ENCODE data around the gene REG3A.

The REG3A gene

DNA sequence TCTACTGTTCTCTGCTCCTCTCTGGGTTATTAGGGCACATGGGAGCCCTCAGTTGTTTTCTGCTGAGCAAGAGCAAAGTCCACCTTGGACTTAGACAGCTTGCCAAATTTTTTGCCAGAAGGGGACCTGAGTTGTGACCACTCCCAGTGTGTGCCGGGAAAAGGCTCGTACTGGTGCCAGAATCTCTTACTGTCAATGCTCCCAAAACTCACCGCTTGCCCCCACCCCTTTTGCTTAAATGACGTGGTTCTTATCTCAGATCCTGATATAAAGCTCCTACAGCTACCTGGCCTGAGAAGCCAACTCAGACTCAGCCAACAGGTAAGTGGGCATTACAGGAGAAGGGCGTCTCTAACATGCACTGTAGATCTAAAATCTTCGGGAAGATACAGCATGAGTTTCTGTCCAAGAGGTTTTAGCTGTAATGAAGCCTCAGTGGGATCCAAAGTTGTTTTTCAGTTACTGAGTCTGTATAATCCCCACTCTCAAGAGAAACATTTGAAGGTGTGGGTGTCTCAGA is 39.3 kb downstream of the REG3A start, which contains the start of gene REG1A:
REG1A (plus strand) TSS at position 295 of the 520 bp plus-strand sequence. CDS start 374 bp downstream, outside the sequence.
- no peak for DNase-seq (ENCODE audit: low spot score)

DNA sequence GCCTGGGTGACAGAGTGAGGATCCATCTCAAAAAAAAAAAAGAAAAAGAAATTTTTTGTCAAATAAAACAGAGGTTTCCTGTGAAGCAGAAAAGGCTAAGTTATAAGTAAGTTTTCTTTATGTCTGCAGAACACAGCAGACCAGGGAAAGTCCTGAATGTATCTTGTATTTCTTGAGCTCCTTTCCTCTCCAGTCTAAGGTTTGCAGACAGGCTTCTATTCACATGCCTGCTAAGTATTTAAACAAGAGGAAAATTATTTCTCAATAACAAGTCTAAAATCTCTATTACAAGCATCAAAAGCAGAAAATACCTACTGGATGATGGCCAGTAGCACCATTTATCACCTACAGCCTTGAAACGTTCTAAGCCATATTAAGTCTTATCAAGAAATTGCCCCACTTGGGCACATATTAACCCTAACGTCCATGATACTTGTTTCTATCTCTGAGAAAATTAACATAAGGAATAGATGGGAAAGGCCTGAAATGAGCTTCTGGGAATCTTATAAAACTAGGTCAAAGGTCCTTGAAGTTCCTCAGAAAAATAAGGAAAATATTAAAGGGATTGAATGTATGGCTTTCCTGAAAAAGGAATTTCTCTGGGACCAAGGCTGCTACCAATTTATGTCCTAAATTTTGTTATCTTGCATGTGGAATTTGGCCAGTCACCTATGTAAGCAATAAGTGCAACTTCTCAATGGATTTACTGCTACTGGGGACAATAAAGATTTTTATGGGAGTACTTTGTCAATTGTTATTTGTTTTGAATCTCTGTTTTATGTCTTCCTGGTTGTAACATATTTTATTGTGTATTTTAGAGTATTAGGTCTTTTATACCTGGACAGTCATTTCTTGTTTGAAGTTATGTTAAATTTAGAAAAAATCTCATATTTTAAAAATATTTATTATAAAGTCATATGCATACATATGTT is 42.3 kb downstream of the REG3A start:
- DNase-seq (ENCODE audit: low spot score): no peak

DNA sequence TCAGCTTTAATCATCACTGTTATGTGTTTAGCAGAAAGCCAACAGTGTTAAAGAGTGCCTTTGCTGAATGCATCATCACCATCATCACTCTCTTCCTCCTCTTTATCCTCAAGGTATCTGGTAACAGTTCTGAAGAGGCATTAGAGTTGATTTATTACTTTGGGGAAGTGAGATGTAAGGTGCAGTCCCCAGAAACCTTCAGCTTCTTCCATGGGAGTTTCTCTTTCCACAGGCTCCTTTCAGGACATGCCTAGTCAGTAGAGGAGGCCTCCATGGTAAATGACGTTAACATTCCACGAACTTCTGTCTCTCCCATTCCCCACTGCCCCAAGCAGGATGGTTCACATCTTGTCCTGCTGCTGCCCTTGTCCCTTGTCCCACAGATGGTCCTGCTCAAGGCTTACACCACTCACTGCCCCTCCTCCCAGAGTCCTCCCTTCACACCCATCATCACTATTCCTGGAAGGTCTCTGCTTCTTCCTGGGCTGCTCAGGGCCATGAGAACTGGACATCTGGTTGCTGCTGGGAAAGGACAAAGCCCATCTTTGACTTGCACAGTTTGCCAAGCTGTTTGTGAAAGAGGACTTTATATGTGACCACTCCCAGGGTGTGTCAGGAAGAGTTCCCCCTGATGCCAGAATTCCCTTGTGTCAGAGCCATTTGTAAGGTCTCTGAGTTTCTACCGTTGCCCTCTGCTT is 44.6 kb downstream of the REG3A start:
- no peak for DNase-seq (ENCODE audit: low spot score)

DNA sequence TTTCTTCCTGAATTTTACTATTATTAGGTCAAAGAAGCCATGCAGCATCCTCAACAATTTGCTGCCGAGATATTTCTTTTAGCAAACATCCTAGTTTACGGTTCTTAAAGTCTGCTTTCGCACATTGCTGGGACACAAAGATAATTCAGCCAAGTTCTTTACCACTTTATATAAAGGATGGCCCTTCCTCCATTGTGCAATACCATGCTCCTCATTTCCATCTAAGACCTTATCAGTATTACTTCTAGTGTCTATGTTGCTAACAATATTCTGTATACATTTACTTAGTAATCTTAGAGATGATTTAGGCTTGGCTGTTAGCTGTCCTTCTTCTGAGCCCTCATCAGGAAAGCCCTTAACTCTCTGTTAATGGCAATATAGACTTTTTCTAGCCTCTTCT is 47.3 kb downstream of the REG3A start:
- no peak for DNase-seq (ENCODE audit: low spot score)

Data from Ammon's horn (tissue), 1 donor.